Measurements from ENCODE around the gene SOHLH1. TPM values are rescaled to one million over a fixed set of nuclear protein-coding genes. Genes with fewer than 3 reads are reported as not detected.
A peak's percentile ranks its signal among the peaks of the same experiment; 100 is the strongest.

Gene SOHLH1
- total RNA-seq, 3 donors from 2014 or later (not counting 1 experiment from before 2014, with no cell fraction given) = not detected

GRCh38 chr9:135712613-135713295 is 13.5 kb upstream of the SOHLH1 start:
- H3K4me3 Mint-ChIP-seq = no peak overlapping the region
- Histone ChIP-seq H3K9me3 (ENCODE audit: control insufficient read depth, insufficient read depth, low read length) (no peaks in the 10 kb centered on the region), H3K36me3 (ENCODE audit: control insufficient read depth, insufficient read depth, low read length) (no peaks in the 10 kb centered on the region), H3K4me3 (ENCODE audit: low read length) (no peak overlapping the region), H3K27me3 (ENCODE audit: control insufficient read depth, insufficient read depth, low read length) (peaks cover 5% of the 10 kb centered on the region), H3K4me1 (ENCODE audit: control insufficient read depth, insufficient read depth, low read length) (peaks cover 3% of the 10 kb centered on the region), H3K27ac (ENCODE audit: low read length) (no peak overlapping the region)
- no peak overlapping the region for H3K27ac Mint-ChIP-seq
- intact Hi-C loops (cut with micrococcal nuclease) = no loop called here
- TF ChIP-seq CTCF (IDR thresholded peaks at IDR 0.05) = no peak
- ATAC-seq = no peak
- no peak for DNase-seq
- peaks cover 20 to 39% of the 10 kb centered on the region in 2 donors for H3K27me3 Mint-ChIP-seq (ENCODE audit: low read depth in 2 of 2)
- H3K4me1 Mint-ChIP-seq = peaks cover 0 to 3% of the 10 kb centered on the region in 2 donors
- H3K9me3 Mint-ChIP-seq = no peaks in the 10 kb centered on the region
- 66% methylated on average over 16 of the region's 16 CpGs for WGBS (ENCODE audit: insufficient coverage)
- H3K36me3 Mint-ChIP-seq = no peaks in the 10 kb centered on the region

- intact Hi-C loops (cut with micrococcal nuclease) = no loop called here
- TF ChIP-seq CTCF (IDR thresholded peaks at IDR 0.05) = no peak
- DNase-seq (no peak), ATAC-seq (no peak)
- Histone ChIP-seq H3K27ac (ENCODE audit: low read length) (no peak overlapping the region), H3K9me3 (ENCODE audit: control insufficient read depth, insufficient read depth, low read length) (no peaks in the 10 kb centered on the region), H3K4me1 (ENCODE audit: control insufficient read depth, insufficient read depth, low read length) (peaks cover 3% of the 10 kb centered on the region), H3K36me3 (ENCODE audit: control insufficient read depth, insufficient read depth, low read length) (no peaks in the 10 kb centered on the region), H3K27me3 (ENCODE audit: control insufficient read depth, insufficient read depth, low read length) (peaks cover 5% of the 10 kb centered on the region), H3K4me3 (ENCODE audit: low read length) (no peak overlapping the region)
- 81% methylated on average over 10 of the region's 10 CpGs for WGBS (ENCODE audit: insufficient coverage)
- no peak overlapping the region for H3K4me3 Mint-ChIP-seq
- no peaks in the 10 kb centered on the region for H3K9me3 Mint-ChIP-seq
- peaks cover 0 to 3% of the 10 kb centered on the region in 2 donors for H3K4me1 Mint-ChIP-seq
- H3K27me3 Mint-ChIP-seq (ENCODE audit: low read depth in 2 of 2) = peaks cover 16 to 35% of the 10 kb centered on the region in 2 donors
- no peaks in the 10 kb centered on the region for H3K36me3 Mint-ChIP-seq
- no peak overlapping the region for H3K27ac Mint-ChIP-seq
These were observed 12.6 kb upstream of the SOHLH1 start for GRCh38 chr9:135711881-135712280.

GRCh38 chr9:135711391-135711790 is 12.1 kb upstream of the SOHLH1 start:
- no peak for TF ChIP-seq CTCF (IDR thresholded peaks at IDR 0.05)
- no peak overlapping the region for H3K27ac ChIP-seq (ENCODE audit: low read length)

GRCh38 chr9:135708164-135708563 is 8.9 kb upstream of the SOHLH1 start:
- Histone ChIP-seq H3K4me3 (ENCODE audit: low read length) (no peak overlapping the region), H3K4me1 (ENCODE audit: control insufficient read depth, insufficient read depth, low read length) (no peaks in the 10 kb centered on the region), H3K27ac (ENCODE audit: low read length) (no peak overlapping the region), H3K27me3 (ENCODE audit: control insufficient read depth, insufficient read depth, low read length) (no peaks in the 10 kb centered on the region), H3K36me3 (ENCODE audit: control insufficient read depth, insufficient read depth, low read length) (no peaks in the 10 kb centered on the region), H3K9me3 (ENCODE audit: control insufficient read depth, insufficient read depth, low read length) (no peaks in the 10 kb centered on the region)
- H3K4me1 Mint-ChIP-seq = no peaks in the 10 kb centered on the region
- peaks cover 8 to 18% of the 10 kb centered on the region in 2 donors for H3K27me3 Mint-ChIP-seq (ENCODE audit: low read depth in 2 of 2)
- intact Hi-C loops (cut with micrococcal nuclease) = no loop called here
- ATAC-seq (no peak), DNase-seq (no peak)
- TF ChIP-seq CTCF (IDR thresholded peaks at IDR 0.05) = no peak
- WGBS (ENCODE audit: insufficient coverage) = 93% methylated on average over 3 of the region's 4 CpGs
- H3K27ac Mint-ChIP-seq = no peak overlapping the region
- H3K4me3 Mint-ChIP-seq = no peak overlapping the region
- H3K9me3 Mint-ChIP-seq = no peaks in the 10 kb centered on the region
- H3K36me3 Mint-ChIP-seq = no peaks in the 10 kb centered on the region

More at GRCh38 chr9:135711391-135711790, 12.1 kb upstream of the SOHLH1 start:
- Histone ChIP-seq H3K36me3 (ENCODE audit: control insufficient read depth, insufficient read depth, low read length) (no peaks in the 10 kb centered on the region), H3K9me3 (ENCODE audit: control insufficient read depth, insufficient read depth, low read length) (no peaks in the 10 kb centered on the region), H3K4me3 (ENCODE audit: low read length) (no peak overlapping the region), H3K27me3 (ENCODE audit: control insufficient read depth, insufficient read depth, low read length) (peaks cover 5% of the 10 kb centered on the region), H3K4me1 (ENCODE audit: control insufficient read depth, insufficient read depth, low read length) (peaks cover 3% of the 10 kb centered on the region)
- ATAC-seq (peak in 1 of 3 donors; percentile 3), DNase-seq (no peak)
- no peak overlapping the region for H3K4me3 Mint-ChIP-seq
- no peaks in the 10 kb centered on the region for H3K36me3 Mint-ChIP-seq
- no peaks in the 10 kb centered on the region for H3K9me3 Mint-ChIP-seq
- intact Hi-C loops (cut with micrococcal nuclease) = no loop called here
- H3K27ac Mint-ChIP-seq = no peak overlapping the region
- H3K4me1 Mint-ChIP-seq = peaks cover 0 to 3% of the 10 kb centered on the region in 2 donors
- H3K27me3 Mint-ChIP-seq (ENCODE audit: low read depth in 2 of 2) = peaks cover 12 to 30% of the 10 kb centered on the region in 2 donors
- 78% methylated on average over 12 of the region's 12 CpGs for WGBS (ENCODE audit: insufficient coverage)
